Neural crest cell (in vitro differentiated cells): ENCODE data around the gene NBPF26. TPM values are rescaled to one million over a fixed set of nuclear protein-coding genes. Genes with fewer than 3 reads are reported as not detected.
"Not testable (repeated sequence)": the region's sequence is repeated elsewhere in the genome, so short reads cannot be mapped to it uniquely, and the experiment has no call there.

Experiments
- DNase-seq: peaks from one replicate; pipeline ENCODE4 v3.0.0; 2021; ENCODE audit warnings: low read depth, mixed read lengths, low spot score
- H3K27ac Mint-ChIP-seq: one replicate; pipeline ENCODE4 v1.8.0; 2021; ENCODE audit warnings: mild to moderate bottlenecking, mixed read lengths; ENCODE audit not compliant: unreplicated experiment
- H3K27me3 Mint-ChIP-seq: 2 replicates; pipeline ENCODE4 v1.8.0; 2021; ENCODE audit warnings: low read depth, mild to moderate bottlenecking, mixed read lengths
- H3K36me3 Mint-ChIP-seq: 2 replicates; pipeline ENCODE4 v1.8.0; 2021; ENCODE audit warnings: low read depth, mild to moderate bottlenecking, mixed read lengths
- H3K4me1 Mint-ChIP-seq: 2 replicates; pipeline ENCODE4 v1.8.0; 2021; ENCODE audit warnings: mixed read lengths
- H3K4me3 Mint-ChIP-seq: one replicate; pipeline ENCODE4 v1.8.0; 2021; ENCODE audit warnings: mild to moderate bottlenecking, mixed read lengths
- H3K9me3 Mint-ChIP-seq: 2 replicates; pipeline ENCODE4 v1.8.0; 2021; ENCODE audit warnings: mixed read lengths
- total RNA-seq: library from RNA; stranded (reverse); gene quantifications from 2 replicates; pipeline ENCODE4 v1.2.1, GENCODE V29; 2021

NBPF26 gene
- total RNA-seq, 1 donor from 2014 or later = 21.9 TPM

DNA sequence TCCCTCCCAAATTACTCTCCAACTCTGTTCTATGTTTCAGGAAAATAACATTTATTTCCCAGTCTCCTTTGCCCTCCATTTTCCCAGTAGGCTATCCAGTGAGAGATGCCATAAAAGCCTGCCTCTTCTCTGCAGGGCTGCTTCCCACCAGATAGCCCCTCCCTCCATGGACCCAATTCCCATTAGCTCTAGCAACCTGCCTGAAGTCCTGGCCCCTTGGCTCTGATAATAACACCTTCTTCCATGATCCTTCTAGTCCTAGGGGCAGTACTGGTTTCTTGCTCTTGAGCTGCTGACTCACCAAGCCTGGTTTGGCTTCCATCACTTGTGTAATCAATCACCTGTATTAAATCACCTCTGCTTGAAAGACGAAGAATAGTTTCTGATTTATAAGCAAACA is 156.3 kb downstream of the NBPF26 start:
- H3K9me3 Mint-ChIP-seq, H3K36me3 Mint-ChIP-seq, H3K4me1 Mint-ChIP-seq, H3K4me3 Mint-ChIP-seq, H3K27ac Mint-ChIP-seq, DNase-seq, H3K27me3 Mint-ChIP-seq: not testable (repeated sequence)

DNA sequence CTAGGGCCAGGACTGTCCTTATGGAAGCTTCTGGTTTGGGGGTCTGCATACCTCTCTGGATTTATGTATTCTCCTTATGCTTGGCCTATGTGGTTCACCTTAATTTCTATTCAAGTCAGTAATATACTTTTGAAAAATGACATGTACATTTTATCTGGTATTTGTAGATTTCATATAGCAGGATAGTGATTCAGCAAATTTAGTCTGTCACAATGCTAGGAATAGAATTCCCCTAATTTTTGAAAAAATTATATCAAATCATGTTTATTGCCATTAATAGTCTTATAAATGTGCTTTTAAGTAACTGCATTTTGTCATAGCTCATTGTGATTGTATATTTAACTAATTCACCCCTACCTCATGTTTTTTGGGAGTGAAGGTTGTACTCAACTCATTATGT is 158.2 kb downstream of the NBPF26 start:
- H3K4me1 Mint-ChIP-seq, H3K4me3 Mint-ChIP-seq, H3K27ac Mint-ChIP-seq, H3K27me3 Mint-ChIP-seq, DNase-seq, H3K9me3 Mint-ChIP-seq, H3K36me3 Mint-ChIP-seq: not testable (repeated sequence)

Other genes starting within 250 kb of the NBPF26 start
- gene PPIAL4A, start 165.8 kb downstream of the NBPF26 start, total RNA-seq = not detected in 2 replicates